Epithelial cell of proximal tubule (primary cell): Measurements from ENCODE around the gene ACOT12. TPM values are rescaled to one million over a fixed set of nuclear protein-coding genes. Genes with fewer than 3 reads are reported as not detected.

Source experiments
- DNase-seq: peaks from one replicate; pipeline ENCODE4 v3.0.0-alpha.2; 2011; ENCODE audit warnings: low read depth
- H3K4me3 ChIP-seq: 2 replicates; pipeline ENCODE4 v1.5.1; 2011; ENCODE audit warnings: low read depth, mild to moderate bottlenecking, low read length
- CTCF ChIP-seq: conservative IDR thresholded peaks from 2 replicates; pipeline ENCODE4 v1.5.1; 2012; ENCODE audit warnings: low read depth, mild to moderate bottlenecking, low read length
- total RNA-seq: library from RNA; depleted of rRNA; stranded (reverse); fragments of >200 nt; gene quantifications from 2 replicates; pipeline ENCODE4 v1.2.3, GENCODE V29; 2015

The ACOT12 gene
- total RNA-seq, 1 donor from 2014 or later = not detected

GRCh38 chr5:81359881-81360280, 34.1 kb downstream of the ACOT12 start:
- no peak overlapping the region for H3K4me3 ChIP-seq
- no peak for DNase-seq
- TF ChIP-seq CTCF = no peak

GRCh38 chr5:81359108-81359507, 34.8 kb downstream of the ACOT12 start:
- TF ChIP-seq CTCF = no peak

GRCh38 chr5:81355291-81356251, 38.4 kb downstream of the ACOT12 start:
- no peak for TF ChIP-seq CTCF
- no peak overlapping the region for H3K4me3 ChIP-seq
- DNase-seq = no peak

More at GRCh38 chr5:81359108-81359507, 34.8 kb downstream of the ACOT12 start:
- DNase-seq = no peak
- no peak overlapping the region for H3K4me3 ChIP-seq

GRCh38 chr5:81354093-81354492, 39.8 kb downstream of the ACOT12 start:
- H3K4me3 ChIP-seq = no peak overlapping the region
- no peak for DNase-seq
- no peak for TF ChIP-seq CTCF

- no peak for DNase-seq
- H3K4me3 ChIP-seq = no peak overlapping the region
- no peak for TF ChIP-seq CTCF
Observed at GRCh38 chr5:81353189-81353588, 40.7 kb downstream of the ACOT12 start.

GRCh38 chr5:81350507-81350906, 43.4 kb downstream of the ACOT12 start:
- DNase-seq = no peak
- no peak for TF ChIP-seq CTCF
- no peak overlapping the region for H3K4me3 ChIP-seq
